HL-60 (cell line): ENCODE results near the gene CAD.

Experiments
- SPI1 ChIP-seq: IDR thresholded peaks from 2 replicates; pipeline ENCODE4 v1.6.1; 2012; ENCODE audit warnings: low read depth, mild to moderate bottlenecking, borderline replicate concordance
- TF ChIP-seq, protein P1 (sequence below): IDR thresholded peaks from one replicate; pipeline ENCODE4 v1.5.1; 2011; ENCODE audit warnings: low read length, control low read depth, inconsistent platforms; ENCODE audit not compliant: insufficient read depth

DNA sequence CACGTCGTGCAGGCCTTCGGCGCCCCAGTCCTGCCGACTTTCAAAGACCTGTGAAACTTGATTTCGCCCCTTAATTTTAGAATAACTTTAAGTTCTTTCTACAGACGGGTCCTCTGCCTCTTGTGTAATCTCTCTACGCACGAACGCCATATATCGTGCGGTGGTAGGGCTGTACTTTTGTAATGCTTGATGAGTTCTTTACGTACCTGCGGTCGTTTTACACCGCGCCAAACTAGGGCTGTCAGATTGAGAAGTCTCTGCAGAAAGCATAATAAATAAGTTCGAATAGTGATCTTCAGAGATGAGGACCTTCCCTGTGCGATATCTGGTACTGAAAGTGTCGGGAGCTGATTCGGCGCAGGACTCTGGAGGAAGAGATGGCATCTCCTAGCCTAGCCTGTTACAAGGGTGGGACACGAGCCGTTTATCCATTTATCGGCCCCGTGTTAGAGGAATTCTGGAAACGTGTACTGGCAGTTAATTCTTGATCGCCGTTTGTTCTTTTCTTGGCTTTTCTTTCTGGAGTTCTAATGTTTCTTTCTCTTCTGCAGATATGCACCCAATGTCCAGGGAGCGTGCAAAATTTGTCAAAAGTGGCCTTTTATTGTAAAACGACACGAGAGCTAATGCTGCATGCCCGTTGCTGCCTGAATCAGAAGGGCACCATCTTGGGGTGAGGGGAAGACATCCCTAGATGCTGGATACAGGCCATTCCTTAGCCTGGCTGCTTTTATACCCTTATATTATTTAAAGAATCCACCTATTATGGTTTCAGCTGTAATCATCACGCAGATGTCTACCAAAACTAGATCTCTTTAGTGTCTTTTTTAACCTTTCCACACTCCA lies 4.3 kb upstream of the CAD start:
- TF ChIP-seq, protein P1, sequence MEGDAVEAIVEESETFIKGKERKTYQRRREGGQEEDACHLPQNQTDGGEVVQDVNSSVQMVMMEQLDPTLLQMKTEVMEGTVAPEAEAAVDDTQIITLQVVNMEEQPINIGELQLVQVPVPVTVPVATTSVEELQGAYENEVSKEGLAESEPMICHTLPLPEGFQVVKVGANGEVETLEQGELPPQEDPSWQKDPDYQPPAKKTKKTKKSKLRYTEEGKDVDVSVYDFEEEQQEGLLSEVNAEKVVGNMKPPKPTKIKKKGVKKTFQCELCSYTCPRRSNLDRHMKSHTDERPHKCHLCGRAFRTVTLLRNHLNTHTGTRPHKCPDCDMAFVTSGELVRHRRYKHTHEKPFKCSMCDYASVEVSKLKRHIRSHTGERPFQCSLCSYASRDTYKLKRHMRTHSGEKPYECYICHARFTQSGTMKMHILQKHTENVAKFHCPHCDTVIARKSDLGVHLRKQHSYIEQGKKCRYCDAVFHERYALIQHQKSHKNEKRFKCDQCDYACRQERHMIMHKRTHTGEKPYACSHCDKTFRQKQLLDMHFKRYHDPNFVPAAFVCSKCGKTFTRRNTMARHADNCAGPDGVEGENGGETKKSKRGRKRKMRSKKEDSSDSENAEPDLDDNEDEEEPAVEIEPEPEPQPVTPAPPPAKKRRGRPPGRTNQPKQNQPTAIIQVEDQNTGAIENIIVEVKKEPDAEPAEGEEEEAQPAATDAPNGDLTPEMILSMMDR = no peak
- TF ChIP-seq SPI1 = no peak
